ENCODE results near the gene CHRM5.
A peak's percentile ranks its signal among the peaks of the same experiment; 100 is the strongest.

CHRM5 gene

DNA sequence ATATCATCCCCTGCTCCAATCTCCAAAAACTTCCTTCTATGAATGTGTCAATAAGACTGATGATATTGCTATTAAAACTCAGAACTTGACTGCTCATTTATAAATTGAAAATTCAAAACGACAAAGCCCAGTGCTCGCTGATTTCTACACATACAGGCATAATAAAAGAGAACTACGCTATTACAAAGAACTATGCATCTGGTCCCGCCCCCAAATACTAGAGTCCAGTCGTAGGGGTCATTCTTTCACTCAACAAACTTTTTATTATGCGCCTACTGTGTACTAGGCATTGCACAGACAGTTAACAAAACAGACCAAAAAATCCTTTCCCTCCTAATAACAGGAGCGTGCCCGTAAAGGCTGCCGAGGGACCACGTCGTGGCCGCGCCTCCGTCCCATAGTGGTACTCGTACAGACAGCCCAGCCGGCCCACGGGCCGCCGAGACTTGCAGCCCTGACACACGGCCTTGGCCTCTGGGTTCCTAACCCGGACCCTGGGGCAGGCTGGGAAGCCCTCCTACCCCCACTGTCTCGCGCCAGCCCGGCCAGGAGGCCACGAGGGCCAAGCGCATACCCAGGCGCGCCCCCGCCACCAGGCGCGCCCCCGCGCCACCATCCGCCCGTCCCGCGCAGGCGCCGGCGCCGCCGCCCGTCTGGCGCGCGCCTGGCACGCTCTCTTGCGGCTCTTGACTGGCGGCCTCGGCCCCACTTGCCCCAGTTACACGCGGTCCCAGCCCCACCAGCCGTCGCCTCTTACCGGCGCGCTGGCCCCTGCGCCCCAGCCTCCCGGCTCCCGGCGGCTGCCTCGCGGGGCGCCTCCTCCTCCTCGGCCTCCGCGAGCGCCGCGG, 70.0 kb downstream of the CHRM5 start:
- peak; percentile 88 for DNase-seq (ENCODE audit: low read depth)
- TF ChIP-seq MYC (IDR thresholded peaks at IDR 0.05; ENCODE audit: low read depth, low read length) (peak; percentile 97), CTCF (IDR thresholded peaks at IDR 0.05; ENCODE audit: low read depth, low read length) (no peak), POLR2A (IDR thresholded peaks at IDR 0.05; ENCODE audit: extremely low read depth, insufficient read length) (peak; percentile 92)
- TF ChIP-seq, protein P1, sequence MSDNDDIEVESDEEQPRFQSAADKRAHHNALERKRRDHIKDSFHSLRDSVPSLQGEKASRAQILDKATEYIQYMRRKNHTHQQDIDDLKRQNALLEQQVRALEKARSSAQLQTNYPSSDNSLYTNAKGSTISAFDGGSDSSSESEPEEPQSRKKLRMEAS (IDR thresholded peaks at IDR 0.05; ENCODE audit: low read depth, low read length), result no peak; the same call in 1 of the 2 replicates
- H3K4me3 ChIP-seq (ENCODE audit: low read depth, low read length), result peak overlapping the region; percentile 86

DNA sequence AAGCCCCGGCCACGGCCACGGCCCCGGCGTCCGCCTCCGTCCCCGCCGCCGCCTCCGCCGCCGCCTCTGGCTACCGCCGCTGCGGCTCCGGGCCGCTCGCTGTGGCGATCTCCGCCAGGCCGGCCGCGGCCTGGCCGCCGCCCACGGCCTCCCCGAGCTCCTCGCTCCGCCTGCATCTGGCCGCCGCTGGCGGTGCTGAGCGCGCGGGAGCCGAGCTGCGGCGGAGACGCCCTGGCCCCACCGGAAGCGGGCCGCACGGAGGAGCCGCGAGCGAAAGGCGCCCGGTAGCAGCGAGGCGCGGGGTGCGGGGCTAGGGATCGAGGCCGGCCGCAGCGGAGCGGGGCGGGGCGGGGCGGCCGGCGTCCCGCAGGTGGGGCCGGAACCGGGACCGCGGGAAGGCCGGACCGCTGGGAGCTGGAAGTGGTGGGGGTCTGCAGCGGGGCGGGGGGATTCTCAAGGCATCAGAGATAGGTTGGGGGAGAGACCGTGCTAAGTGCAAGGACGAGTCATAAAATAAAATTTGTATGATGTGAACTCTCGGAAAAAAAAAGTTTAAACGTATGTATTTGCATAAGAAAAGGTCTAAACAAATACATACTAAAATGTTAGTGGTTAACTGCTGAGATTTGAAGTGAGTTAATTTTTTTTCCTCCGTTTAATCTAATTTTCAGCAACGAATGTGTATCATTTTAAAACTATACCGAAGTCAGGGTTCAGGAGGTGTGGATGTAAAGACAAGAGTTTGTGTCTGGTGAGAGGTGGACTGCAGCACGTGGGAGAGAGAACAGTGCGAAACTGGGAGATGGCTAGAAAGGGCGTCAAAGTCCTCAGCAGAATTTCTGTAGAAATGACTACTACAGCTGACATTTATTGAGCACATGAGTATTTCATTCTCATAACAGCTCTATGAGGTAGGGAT, 70.8 kb downstream of the CHRM5 start, which contains the start of gene AVEN:
Gene AVEN, minus strand, starts transcription at position 334 of the 919 bp plus-strand sequence. Its CDS starts 158 bp downstream, at position 176.
- peak within 1 kb of the TSS; percentile 86 for H3K4me3 ChIP-seq (ENCODE audit: low read depth, low read length)
- TF ChIP-seq, protein P1 (IDR thresholded peaks at IDR 0.05; ENCODE audit: low read depth, low read length), result peak; percentile 82
- no peak for TF ChIP-seq POLR2A (IDR thresholded peaks at IDR 0.05; ENCODE audit: extremely low read depth, insufficient read length)
- 0 out of 2 replicates have a peak, but pooled peaks have one; percentile 5 for TF ChIP-seq MYC (IDR thresholded peaks at IDR 0.05; ENCODE audit: low read depth, low read length)
- DNase-seq (ENCODE audit: low read depth), result peak; percentile 71

DNA sequence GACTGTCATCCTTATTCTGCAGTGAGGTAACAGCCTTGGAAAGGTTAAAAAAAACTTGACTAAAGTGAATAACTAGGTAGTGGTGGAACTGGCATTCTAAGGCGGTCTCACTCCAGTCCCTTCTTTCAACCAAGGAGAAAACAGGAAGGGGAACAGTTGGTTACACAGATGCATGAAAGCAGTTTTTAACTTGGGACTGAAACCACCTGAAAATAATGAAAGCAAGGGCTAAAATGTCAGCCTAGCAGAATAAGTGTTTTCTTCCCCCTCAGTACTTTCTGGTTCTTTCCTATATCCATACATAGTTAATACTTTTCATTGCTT, 71.5 kb downstream of the CHRM5 start:
- TF ChIP-seq MYC (IDR thresholded peaks at IDR 0.05; ENCODE audit: low read depth, low read length) (0 out of 2 replicates have a peak, but pooled peaks have one; percentile 5), POLR2A (IDR thresholded peaks at IDR 0.05; ENCODE audit: extremely low read depth, insufficient read length) (peak; percentile 27), CTCF (IDR thresholded peaks at IDR 0.05; ENCODE audit: low read depth, low read length) (no peak)
- peak; percentile 69 for DNase-seq (ENCODE audit: low read depth)
- peak overlapping the region; percentile 65 for H3K4me3 ChIP-seq (ENCODE audit: low read depth, low read length)

GRCh38 chr15:34043391-34043790, 75.1 kb downstream of the CHRM5 start:
- TF ChIP-seq POLR2A (IDR thresholded peaks at IDR 0.05; ENCODE audit: extremely low read depth, insufficient read length), result no peak
- TF ChIP-seq MYC (IDR thresholded peaks at IDR 0.05; ENCODE audit: low read depth, low read length), result no peak
- TF ChIP-seq, protein P1 (IDR thresholded peaks at IDR 0.05; ENCODE audit: low read depth, low read length), result no peak
- no peak for TF ChIP-seq CTCF (IDR thresholded peaks at IDR 0.05; ENCODE audit: low read depth, low read length)
- peak; percentile 16 for DNase-seq (ENCODE audit: low read depth)
- no peak overlapping the region for H3K4me3 ChIP-seq (ENCODE audit: low read depth, low read length)

DNA sequence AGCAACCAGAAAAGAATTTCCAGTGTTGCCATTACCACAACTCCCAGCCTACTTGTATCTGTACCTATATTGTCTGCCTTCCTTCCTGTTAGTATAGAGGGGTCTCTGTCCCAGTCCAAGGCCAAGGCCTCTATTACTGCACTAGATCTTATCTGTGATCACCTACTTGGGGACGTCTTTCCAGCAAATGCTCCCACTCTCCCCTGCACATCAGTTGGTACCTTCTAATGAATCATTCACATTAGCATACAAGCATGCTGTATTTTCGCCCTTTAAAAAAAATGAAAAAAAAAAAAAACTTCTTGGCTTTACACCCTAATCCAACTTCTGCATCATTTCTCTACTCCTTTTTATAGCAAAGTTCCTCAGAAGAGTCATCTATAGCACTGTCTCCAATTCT, 75.5 kb downstream of the CHRM5 start:
- no peak overlapping the region for H3K4me3 ChIP-seq (ENCODE audit: low read depth, low read length)
- DNase-seq (ENCODE audit: low read depth), result no peak
- TF ChIP-seq POLR2A (IDR thresholded peaks at IDR 0.05; ENCODE audit: extremely low read depth, insufficient read length), result no peak
- no peak for TF ChIP-seq MYC (IDR thresholded peaks at IDR 0.05; ENCODE audit: low read depth, low read length)
- TF ChIP-seq, protein P1 (IDR thresholded peaks at IDR 0.05; ENCODE audit: low read depth, low read length), result no peak
- no peak for TF ChIP-seq CTCF (IDR thresholded peaks at IDR 0.05; ENCODE audit: low read depth, low read length)

All from NB4 (cell line).